HUES6 (cell line): ENCODE data around the gene EXOC3.
"Not testable (repeated sequence)": the region's sequence is repeated elsewhere in the genome, so short reads cannot be mapped to it uniquely, and the experiment has no call there.

ENCODE experiments used
- H3K27ac ChIP-seq: 2 replicates; pipeline ENCODE4 v1.7.0; 2013; ENCODE audit warnings: low read depth, mild to moderate bottlenecking, low read length, inconsistent platforms
- H3K27me3 ChIP-seq: 2 replicates; pipeline ENCODE4 v1.6.1; 2013; ENCODE audit warnings: low read length; ENCODE audit not compliant: control insufficient read depth, insufficient read depth
- H3K36me3 ChIP-seq: 2 replicates; pipeline ENCODE4 v1.6.1; 2013; ENCODE audit warnings: low read length; ENCODE audit not compliant: control insufficient read depth, insufficient read depth
- H3K4me1 ChIP-seq: 2 replicates; pipeline ENCODE4 v1.6.1; 2013; ENCODE audit warnings: low read length; ENCODE audit not compliant: control insufficient read depth, insufficient read depth
- H3K4me3 ChIP-seq: 2 replicates; pipeline ENCODE4 v1.5.1; 2013; ENCODE audit warnings: low read depth, low read length
- H3K9ac ChIP-seq: one replicate; pipeline ENCODE4 v1.6.1; 2013; ENCODE audit warnings: mild to moderate bottlenecking, low read length
- H3K9me3 ChIP-seq: 2 replicates; pipeline ENCODE4 v1.6.1; 2013; ENCODE audit warnings: low read depth, low read length; ENCODE audit not compliant: control insufficient read depth, insufficient read depth

The EXOC3 gene

DNA sequence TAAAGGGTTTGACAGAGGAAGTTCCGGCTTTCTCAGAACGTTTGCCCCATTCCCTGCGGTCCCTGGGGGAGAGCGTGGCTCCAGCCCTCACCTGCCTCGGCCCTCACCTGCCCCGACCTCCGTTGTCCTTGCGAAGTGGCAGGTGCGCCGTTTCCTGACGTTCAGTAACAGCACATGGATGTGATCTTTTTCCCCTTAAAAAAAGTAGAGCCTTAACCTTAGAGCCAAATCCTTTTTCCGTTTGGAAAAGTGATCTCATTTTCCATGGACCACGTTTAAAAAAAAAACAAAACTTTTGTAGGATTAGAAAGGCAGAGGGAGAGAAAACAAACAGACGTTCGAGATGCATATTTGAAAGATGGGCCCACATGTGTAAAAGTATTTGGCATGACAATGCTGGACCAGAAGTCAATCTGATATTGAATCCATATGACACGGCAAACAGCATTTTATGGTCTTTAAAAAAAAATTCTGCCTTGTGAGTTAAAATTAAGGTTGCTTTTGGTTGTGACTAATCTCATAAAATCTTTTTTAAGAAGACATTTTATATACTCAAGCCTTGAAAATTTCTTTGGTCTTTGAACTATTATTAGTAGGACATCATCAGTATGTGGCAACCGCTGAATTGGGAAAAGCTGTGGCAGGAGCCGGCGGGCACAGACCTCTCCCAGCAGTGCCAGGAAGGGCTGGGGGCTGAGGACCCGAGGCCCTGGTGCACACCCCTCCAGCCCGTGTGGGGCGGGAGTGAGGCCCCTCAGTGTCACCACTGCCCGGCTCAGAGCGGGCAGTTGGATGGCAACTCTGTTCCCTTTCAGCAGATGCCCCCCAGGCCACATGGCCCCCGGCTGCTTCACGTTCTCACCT is 42.5 kb upstream of the EXOC3 start:
- H3K4me1 ChIP-seq = peaks cover 10% of the 10 kb centered on the region
- no peak overlapping the region for H3K4me3 ChIP-seq
- no peak overlapping the region for H3K9ac ChIP-seq
- no peak overlapping the region for H3K27ac ChIP-seq
- H3K27me3 ChIP-seq = peaks cover 18% of the 10 kb centered on the region; the same call in 1 of the 2 replicates
- no peaks in the 10 kb centered on the region for H3K36me3 ChIP-seq
- no peaks in the 10 kb centered on the region for H3K9me3 ChIP-seq

- H3K9ac ChIP-seq = no peak overlapping the region
- H3K4me1 ChIP-seq = peaks cover 10% of the 10 kb centered on the region
- H3K27ac ChIP-seq = no peak overlapping the region
These were observed 41.6 kb upstream of the EXOC3 start for GRCh38 chr5:401146-402034.

GRCh38 chr5:402219-402614 is 40.8 kb upstream of the EXOC3 start:
- H3K9ac ChIP-seq, H3K4me1 ChIP-seq, H3K9me3 ChIP-seq, H3K27ac ChIP-seq, H3K36me3 ChIP-seq, H3K4me3 ChIP-seq: not testable (repeated sequence)
- H3K27me3 ChIP-seq = peaks cover 18% of the 10 kb centered on the region; the same call in 1 of the 2 replicates

More at GRCh38 chr5:401146-402034, 41.6 kb upstream of the EXOC3 start:
- peaks cover 18% of the 10 kb centered on the region; the same call in 1 of the 2 replicates for H3K27me3 ChIP-seq
- H3K9me3 ChIP-seq = no peaks in the 10 kb centered on the region
- no peak overlapping the region for H3K4me3 ChIP-seq
- no peaks in the 10 kb centered on the region for H3K36me3 ChIP-seq

DNA sequence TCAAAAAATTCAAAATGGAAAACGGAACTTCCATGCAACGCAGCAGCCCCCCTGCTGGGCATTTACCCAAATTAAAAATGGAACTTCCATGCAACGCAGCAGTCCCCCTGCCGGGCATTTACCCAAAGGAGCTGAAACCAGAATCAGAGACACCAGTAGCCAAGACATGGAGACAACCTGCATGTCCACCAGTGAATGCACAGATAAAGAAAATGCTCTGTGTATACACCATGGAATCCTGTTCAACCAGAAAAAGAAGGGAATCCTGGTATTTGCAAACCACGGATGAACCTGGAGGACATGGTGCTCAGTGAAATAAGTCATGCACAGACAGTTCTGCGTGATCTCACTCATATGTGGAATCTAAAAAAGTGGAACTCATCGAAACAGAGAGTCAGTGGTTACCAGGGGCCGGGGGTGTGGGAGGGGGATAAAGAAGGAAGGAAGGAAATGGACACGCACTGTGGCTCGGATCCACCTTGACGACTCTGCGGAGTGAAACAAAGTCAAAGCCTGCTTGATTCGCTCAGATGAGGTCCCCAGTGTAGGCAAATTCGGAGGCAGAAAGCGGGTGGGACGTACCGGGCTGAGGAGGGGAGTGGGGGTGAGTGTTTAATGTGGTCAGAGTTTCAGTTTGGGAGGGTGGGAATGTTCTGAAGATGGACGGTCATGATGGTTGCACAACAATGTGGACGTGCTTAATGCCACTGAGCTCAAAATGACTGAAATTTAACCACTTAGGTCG is 40.2 kb upstream of the EXOC3 start:
- Histone ChIP-seq H3K36me3 (no peaks in the 10 kb centered on the region), H3K4me1 (peaks cover 10% of the 10 kb centered on the region), H3K9ac (no peak overlapping the region), H3K4me3 (no peak overlapping the region), H3K27ac (no peak overlapping the region), H3K9me3 (no peaks in the 10 kb centered on the region), H3K27me3 (peaks cover 18% of the 10 kb centered on the region; the same call in 1 of the 2 replicates)

GRCh38 chr5:403995-404394 is 39.0 kb upstream of the EXOC3 start:
- Histone ChIP-seq H3K27ac (no peak overlapping the region), H3K27me3 (peaks cover 18% of the 10 kb centered on the region; the same call in 1 of the 2 replicates), H3K9ac (no peak overlapping the region), H3K4me3 (no peak overlapping the region), H3K9me3 (no peaks in the 10 kb centered on the region), H3K4me1 (peaks cover 10% of the 10 kb centered on the region), H3K36me3 (no peaks in the 10 kb centered on the region)

GRCh38 chr5:404666-405241 is 38.2 kb upstream of the EXOC3 start:
- Histone ChIP-seq H3K27ac (no peak overlapping the region), H3K4me1 (peaks cover 7% of the 10 kb centered on the region), H3K9ac (no peak overlapping the region), H3K9me3 (no peaks in the 10 kb centered on the region), H3K27me3 (peaks cover 18% of the 10 kb centered on the region; the same call in 1 of the 2 replicates), H3K36me3 (no peaks in the 10 kb centered on the region), H3K4me3 (no peak overlapping the region)

DNA sequence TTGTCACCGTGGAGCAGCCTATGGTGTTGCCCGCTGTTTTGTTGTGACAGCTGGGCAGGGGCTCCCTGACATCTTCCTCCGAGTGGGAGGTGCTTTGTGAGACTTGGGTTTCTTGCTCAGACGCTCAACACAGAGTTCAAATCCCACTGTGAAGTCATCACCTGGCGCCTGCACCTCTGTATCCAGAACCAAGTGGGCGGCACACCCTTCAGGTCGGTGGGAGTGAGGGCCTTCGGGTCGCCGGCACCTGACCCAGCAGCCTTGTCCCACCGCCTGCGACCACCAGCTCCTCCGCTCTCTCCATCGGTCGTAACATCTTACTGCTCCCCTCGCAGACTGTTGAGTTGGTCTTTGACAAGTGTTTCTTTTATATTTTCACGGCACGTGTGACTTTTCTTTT is 37.6 kb upstream of the EXOC3 start:
- H3K4me1 ChIP-seq = peaks cover under 1% of the 10 kb centered on the region; the same call in 1 of the 2 replicates
- H3K27ac ChIP-seq = no peak overlapping the region
- peaks cover 18% of the 10 kb centered on the region; the same call in 1 of the 2 replicates for H3K27me3 ChIP-seq
- no peak overlapping the region for H3K4me3 ChIP-seq
- H3K9ac ChIP-seq = no peak overlapping the region
- H3K9me3 ChIP-seq = no peaks in the 10 kb centered on the region
- H3K36me3 ChIP-seq = no peaks in the 10 kb centered on the region

GRCh38 chr5:406041-406440 is 36.9 kb upstream of the EXOC3 start:
- H3K36me3 ChIP-seq = no peaks in the 10 kb centered on the region
- peaks cover 18% of the 10 kb centered on the region; the same call in 1 of the 2 replicates for H3K27me3 ChIP-seq
- no peak overlapping the region for H3K9ac ChIP-seq
- no peaks in the 10 kb centered on the region for H3K4me1 ChIP-seq
- H3K27ac ChIP-seq = no peak overlapping the region
- H3K4me3 ChIP-seq = no peak overlapping the region
- H3K9me3 ChIP-seq = no peaks in the 10 kb centered on the region

GRCh38 chr5:407051-407450 is 35.9 kb upstream of the EXOC3 start:
- Histone ChIP-seq H3K4me3 (no peak overlapping the region), H3K9me3 (no peaks in the 10 kb centered on the region), H3K36me3 (no peaks in the 10 kb centered on the region), H3K27ac (no peak overlapping the region), H3K27me3 (peaks cover 12% of the 10 kb centered on the region; the same call in 1 of the 2 replicates), H3K4me1 (no peaks in the 10 kb centered on the region), H3K9ac (no peak overlapping the region)

GRCh38 chr5:407801-408268 is 35.1 kb upstream of the EXOC3 start:
- no peaks in the 10 kb centered on the region for H3K9me3 ChIP-seq
- no peak overlapping the region for H3K27ac ChIP-seq
- H3K9ac ChIP-seq = no peak overlapping the region
- peaks cover 12% of the 10 kb centered on the region; the same call in 1 of the 2 replicates for H3K27me3 ChIP-seq
- no peaks in the 10 kb centered on the region for H3K4me1 ChIP-seq
- H3K4me3 ChIP-seq = no peak overlapping the region
- H3K36me3 ChIP-seq = no peaks in the 10 kb centered on the region
